Endothelial cell of umbilical vein (primary cell): ENCODE data around the gene SLC35F3. TPM values are rescaled to one million over a fixed set of nuclear protein-coding genes. Genes with fewer than 3 reads are reported as not detected.
A peak's percentile ranks its signal among the peaks of the same experiment; 100 is the strongest.

Source experiments
- BruUV-seq: library from RNA; stranded (reverse); fragments of 400-500 nt; replicated peaks from 2 replicates; lab custom pipeline; 2021; lab: Mats Ljungman, UMichigan
- CTCF ChIA-PET: fragments of 300-600, 350-600 bp; sonication (Branson Sonifier 250); formaldehyde crosslinking; loops from one replicate; lab custom pipeline; 2021; ENCODE audit warnings: antibody characterized with exemption, inconsistent platforms; lab: Charles Lee
- POLR2A ChIA-PET: fragments of 300-600, 350-600 bp; sonication (Branson Sonifier 250); formaldehyde crosslinking; loops from one replicate; lab custom pipeline; 2021; ENCODE audit warnings: antibody characterized with exemption, inconsistent platforms; lab: Charles Lee
- DNase-seq: peaks from one replicate; pipeline ENCODE4 v3.0.0-alpha.2; 2011; ENCODE audit warnings: low read depth, low spot score
- FAIRE-seq: peaks from 2 replicates; lab custom pipeline; 2011; peaks lifted over from hg19 to GRCh38; lab: Jason Lieb, UNC
- H2AFZ ChIP-seq: 2 replicates; pipeline ENCODE4 v1.6.0; 2012; ENCODE audit warnings: low read depth, low read length, control low read depth, inconsistent platforms
- H3K27ac ChIP-seq: 2 replicates; pipeline ENCODE4 v1.5.1; 2011; ENCODE audit warnings: low read depth, mild to moderate bottlenecking, control low read depth, low read length, moderate library complexity; ENCODE audit not compliant: insufficient read depth
- H3K27me3 ChIP-seq, 2 experiments: 2 replicates each; pipeline versions ENCODE4 v1.6.0 to v1.6.1; 2011; ENCODE audit warnings: low read length in 2 of 2, mixed read lengths in 1 of 2; ENCODE audit not compliant: control insufficient read depth in 2 of 2, insufficient read depth in 2 of 2
- H3K36me3 ChIP-seq, 2 experiments: 2 replicates in 1 of 2; 3 replicates in 1 of 2; pipeline ENCODE4 v1.5.1; 2011; ENCODE audit warnings: low read length in 2 of 2, mild to moderate bottlenecking in 1 of 2, moderate library complexity in 1 of 2; ENCODE audit not compliant: control insufficient read depth in 2 of 2, insufficient read depth in 2 of 2; ENCODE audit errors: extremely low read depth in 1 of 2
- H3K4me1 ChIP-seq: 3 replicates; pipeline ENCODE4 v1.5.1; 2011; ENCODE audit warnings: mild to moderate bottlenecking, low read length; ENCODE audit not compliant: control insufficient read depth, insufficient read depth; ENCODE audit errors: extremely low read depth
- H3K4me2 ChIP-seq: 2 replicates; pipeline ENCODE4 v1.6.1; 2011; ENCODE audit warnings: low read length, control low read depth, mixed read lengths; ENCODE audit not compliant: insufficient read depth
- H3K4me3 ChIP-seq, 3 experiments: fragments of 200-600 bp in 1 of 3; sonication (generic), shearing (Covaris generic) in 1 of 3; replicated peaks in 1 of 3; 2 replicates each; pipeline ENCODE4 v1.5.1; 2011 to 2016; ENCODE audit warnings: control low read depth in 3 of 3, low read length in 3 of 3, mild to moderate bottlenecking in 2 of 3, inconsistent platforms in 1 of 3, low read depth in 1 of 3, moderate library complexity in 1 of 3; ENCODE audit not compliant: insufficient read depth in 1 of 3
- H3K79me2 ChIP-seq: 2 replicates; pipeline ENCODE4 v1.6.0; 2012; ENCODE audit warnings: low read length, inconsistent platforms; ENCODE audit not compliant: control insufficient read depth, insufficient read depth
- H3K9ac ChIP-seq: replicated peaks from 2 replicates; pipeline ENCODE3; 2011; ENCODE audit warnings: low read length, control low read depth; ENCODE audit not compliant: insufficient read depth; ENCODE audit errors: extremely low read depth
- H3K9me1 ChIP-seq: replicated peaks from 3 replicates; pipeline ENCODE4 v1.6.0; 2011; ENCODE audit warnings: mild to moderate bottlenecking, low read length; ENCODE audit not compliant: control insufficient read depth, insufficient read depth; ENCODE audit errors: extremely low read depth
- H3K9me3 ChIP-seq: replicated peaks from 2 replicates; pipeline ENCODE4 v1.5.1; 2012; ENCODE audit warnings: low read length, inconsistent platforms; ENCODE audit not compliant: control insufficient read depth, insufficient read depth
- H4K20me1 ChIP-seq: replicated peaks from 2 replicates; pipeline ENCODE3; 2011; ENCODE audit warnings: mild to moderate bottlenecking, low read length; ENCODE audit not compliant: control insufficient read depth, insufficient read depth; ENCODE audit errors: extremely low read depth
- EZH2 ChIP-seq: IDR thresholded peaks from 2 replicates; pipeline ENCODE4 v1.6.1; 2012; ENCODE audit warnings: borderline replicate concordance, low read depth, mild to moderate bottlenecking, moderate library complexity, low read length, inconsistent platforms; ENCODE audit not compliant: severe bottlenecking
- GATA2 ChIP-seq: IDR thresholded peaks from 2 replicates; pipeline ENCODE4 v1.7.0; 2011; ENCODE audit warnings: low read depth, mild to moderate bottlenecking, moderate library complexity, mixed read lengths, low read length; ENCODE audit not compliant: insufficient read length, insufficient read depth
- MYC ChIP-seq: IDR thresholded peaks from one replicate; pipeline ENCODE4 v1.6.1; 2011; ENCODE audit warnings: mild to moderate bottlenecking, low read depth, low read length
- POLR2A ChIP-seq: IDR thresholded peaks from 2 replicates; pipeline ENCODE4 v1.6.1; 2012; ENCODE audit warnings: low read depth, mild to moderate bottlenecking, control low read depth, low read length
- POLR2AphosphoS5 ChIP-seq: IDR thresholded peaks from 2 replicates; pipeline ENCODE4 v1.6.1; 2012; ENCODE audit warnings: low read depth, mild to moderate bottlenecking, control low read depth, low read length, moderate library complexity; ENCODE audit not compliant: insufficient read depth
- dilution Hi-C: fragments of 300-500 bp; cut with MboI; formaldehyde crosslinking; loops from one replicate; pipeline ENCODE4 v1.15.0; 2019; ENCODE audit warnings: low sequenced_read_pairs; ENCODE audit not compliant: extremely low pct_ligation_motif_present
- intact Hi-C: fragments of 100-400 bp; cut with micrococcal nuclease; formaldehyde crosslinking; loops from one replicate; pipeline ENCODE4 v1.10.0; 2022
- polyA plus RNA-seq, 4 experiments: library from polyadenylated mRNA; depleted of rRNA in 3 of 4; stranded (reverse) in 3 of 4; unstranded in 1 of 4; fragments of >200 nt; gene quantifications; 2 replicates each; pipeline versions ENCODE4 v1.2.1 to v1.2.3, GENCODE V29; 2011 to 2012; ENCODE audit warnings: missing spikeins in 1 of 4
- total RNA-seq: library from RNA; stranded (reverse); gene quantifications from 2 replicates; pipeline ENCODE4 v1.2.3, GENCODE V29; 2021
- TF ChIP-seq, protein P1 (sequence below), 2 donors: IDR thresholded peaks; 1 replicate in 1 of 2; 2 replicates in 1 of 2; pipeline ENCODE4 v1.5.1; 2011; ENCODE audit warnings: low read length in 2 of 2, mild to moderate bottlenecking in 2 of 2, moderate library complexity in 2 of 2, control low read depth in 1 of 2, inconsistent platforms in 1 of 2, low read depth in 1 of 2; ENCODE audit not compliant: insufficient read depth in 1 of 2; ENCODE audit errors: extremely low read depth in 1 of 2

Gene SLC35F3
- total and polyA plus RNA-seq, 2 donors (not counting 3 experiments of a cell fraction or from before 2014, with no cell fraction given): not detected

GRCh38 chr1:234062166-234062565 is 157.7 kb downstream of the SLC35F3 start:
- Histone ChIP-seq H3K9me1 (no peaks in the 10 kb centered on the region), H3K9me3 (no peaks in the 10 kb centered on the region), H3K36me3 (no peaks in the 10 kb centered on the region), H3K27ac (no peak overlapping the region), H3K9ac (no peak overlapping the region), H3K4me3 (no peak overlapping the region), H3K4me2 (no peak overlapping the region), H2AFZ (no peak overlapping the region), H3K79me2 (no peaks in the 10 kb centered on the region), H4K20me1 (no peaks in the 10 kb centered on the region), H3K4me1 (no peaks in the 10 kb centered on the region), H3K27me3 (no peaks in the 10 kb centered on the region)
- intact Hi-C loops (no loop called here), dilution Hi-C loops (no loop called here)
- FAIRE-seq: no peak
- ChIA-PET POLR2A (no interaction called here), CTCF (no interaction called here)
- BruUV-seq: no TSS peak
- no peak for DNase-seq
- TF ChIP-seq GATA2 (no peak), POLR2AphosphoS5 (no peak), EZH2 (no peak), MYC (no peak), POLR2A (no peak)

DNA sequence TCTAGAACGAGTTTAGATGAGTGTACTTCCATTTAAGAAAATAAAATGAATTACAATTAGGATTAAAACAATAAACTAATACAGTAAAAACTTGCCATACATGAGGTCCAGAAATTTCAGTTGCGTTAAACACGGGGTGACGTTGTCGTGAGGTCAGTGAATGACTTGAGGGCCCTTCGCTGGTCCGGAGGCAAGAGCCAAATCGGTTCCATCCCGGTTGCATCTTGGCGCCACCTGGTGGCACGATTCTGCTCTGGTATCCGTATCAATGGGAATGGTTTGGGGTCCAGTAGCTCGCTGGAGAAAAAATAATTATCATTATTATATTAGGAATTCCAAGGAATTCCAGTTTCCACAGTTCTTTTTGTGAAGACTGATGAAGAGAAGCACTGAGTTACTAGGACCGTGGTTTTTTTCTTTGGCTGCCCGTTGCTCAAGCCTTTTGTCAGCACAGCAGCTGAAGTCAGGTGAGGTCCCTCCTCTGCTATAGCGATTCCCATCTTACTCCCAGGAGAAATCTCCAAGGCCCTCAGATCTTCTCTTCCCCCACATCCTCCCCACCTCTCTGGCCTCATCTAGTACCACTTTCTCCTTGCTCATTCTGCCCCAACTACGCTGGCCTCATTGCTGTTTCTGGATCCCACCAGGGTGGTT is 161.4 kb downstream of the SLC35F3 start:
- no TSS peak for BruUV-seq
- H2AFZ ChIP-seq: no peak overlapping the region
- no peaks in the 10 kb centered on the region for H3K79me2 ChIP-seq
- no peaks in the 10 kb centered on the region for H3K27me3 ChIP-seq
- H3K4me2 ChIP-seq: no peak overlapping the region
- no peaks in the 10 kb centered on the region for H3K4me1 ChIP-seq
- TF ChIP-seq GATA2: no peak
- no peak for TF ChIP-seq EZH2
- TF ChIP-seq, protein P1, sequence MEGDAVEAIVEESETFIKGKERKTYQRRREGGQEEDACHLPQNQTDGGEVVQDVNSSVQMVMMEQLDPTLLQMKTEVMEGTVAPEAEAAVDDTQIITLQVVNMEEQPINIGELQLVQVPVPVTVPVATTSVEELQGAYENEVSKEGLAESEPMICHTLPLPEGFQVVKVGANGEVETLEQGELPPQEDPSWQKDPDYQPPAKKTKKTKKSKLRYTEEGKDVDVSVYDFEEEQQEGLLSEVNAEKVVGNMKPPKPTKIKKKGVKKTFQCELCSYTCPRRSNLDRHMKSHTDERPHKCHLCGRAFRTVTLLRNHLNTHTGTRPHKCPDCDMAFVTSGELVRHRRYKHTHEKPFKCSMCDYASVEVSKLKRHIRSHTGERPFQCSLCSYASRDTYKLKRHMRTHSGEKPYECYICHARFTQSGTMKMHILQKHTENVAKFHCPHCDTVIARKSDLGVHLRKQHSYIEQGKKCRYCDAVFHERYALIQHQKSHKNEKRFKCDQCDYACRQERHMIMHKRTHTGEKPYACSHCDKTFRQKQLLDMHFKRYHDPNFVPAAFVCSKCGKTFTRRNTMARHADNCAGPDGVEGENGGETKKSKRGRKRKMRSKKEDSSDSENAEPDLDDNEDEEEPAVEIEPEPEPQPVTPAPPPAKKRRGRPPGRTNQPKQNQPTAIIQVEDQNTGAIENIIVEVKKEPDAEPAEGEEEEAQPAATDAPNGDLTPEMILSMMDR (IDR thresholded peaks at IDR 0.05; ENCODE audit: extremely low read depth in 1 of 2, insufficient read depth in 1 of 2, low read depth in 1 of 2, low read length in 2 of 2): peak; percentile 62 to 77
- FAIRE-seq (peak; percentile 59), DNase-seq (peak; percentile 52)
- dilution Hi-C loops: no loop called here
- ChIA-PET CTCF (interaction anchor here (0.5 to 4.5 kb wide), 24 partner anchors 8 to 761 kb away, joined by 3 to 75 read pairs (median 4); no protein-coding TSS in a partner anchor), POLR2A (no interaction called here)
- H3K9me1 ChIP-seq: no peaks in the 10 kb centered on the region
- no peak overlapping the region for H3K27ac ChIP-seq
- no peak overlapping the region for H3K9ac ChIP-seq
- H3K36me3 ChIP-seq: no peaks in the 10 kb centered on the region
- intact Hi-C loops: loop anchor here (1.0 kb wide), 4 partner anchors 625 to 762 kb away; no protein-coding TSS in a partner anchor
- no peak overlapping the region for H3K4me3 ChIP-seq
- no peaks in the 10 kb centered on the region for H4K20me1 ChIP-seq
- H3K9me3 ChIP-seq: no peaks in the 10 kb centered on the region
